Adrenal gland (tissue), 5 donors: ENCODE results near the gene A4GALT.

Experiments used
- POLR2A ChIP-seq, 2 donors: fragments of 450-650 bp; IDR thresholded peaks; one replicate each; pipeline ENCODE4 v1.6.1; 2017; ENCODE audit warnings: antibody characterized with exemption in 2 of 2, mild to moderate bottlenecking in 2 of 2, moderate library complexity in 1 of 2
- TF ChIP-seq, protein P1 (sequence below), 6 experiments: fragments of 450-650 bp in 4 of 6; fragments of 200-600 bp in 2 of 6; sonication (generic) in 1 of 6; IDR thresholded peaks; 1 replicate in 5 of 6; 2 replicates in 1 of 6; pipeline versions ENCODE4 v1.5.1 to v1.8.0; 2016 to 2021; ENCODE audit warnings: antibody characterized with exemption in 6 of 6, mild to moderate bottlenecking in 2 of 6, moderate library complexity in 1 of 6
- donor health status: DM: no; HTN: no; CAD: no.

GRCh38 chr22:42752230-42752746 lies 31.6 kb upstream of the A4GALT start:
- TF ChIP-seq POLR2A (IDR thresholded peaks at IDR 0.05): no peak
- TF ChIP-seq, protein P1, sequence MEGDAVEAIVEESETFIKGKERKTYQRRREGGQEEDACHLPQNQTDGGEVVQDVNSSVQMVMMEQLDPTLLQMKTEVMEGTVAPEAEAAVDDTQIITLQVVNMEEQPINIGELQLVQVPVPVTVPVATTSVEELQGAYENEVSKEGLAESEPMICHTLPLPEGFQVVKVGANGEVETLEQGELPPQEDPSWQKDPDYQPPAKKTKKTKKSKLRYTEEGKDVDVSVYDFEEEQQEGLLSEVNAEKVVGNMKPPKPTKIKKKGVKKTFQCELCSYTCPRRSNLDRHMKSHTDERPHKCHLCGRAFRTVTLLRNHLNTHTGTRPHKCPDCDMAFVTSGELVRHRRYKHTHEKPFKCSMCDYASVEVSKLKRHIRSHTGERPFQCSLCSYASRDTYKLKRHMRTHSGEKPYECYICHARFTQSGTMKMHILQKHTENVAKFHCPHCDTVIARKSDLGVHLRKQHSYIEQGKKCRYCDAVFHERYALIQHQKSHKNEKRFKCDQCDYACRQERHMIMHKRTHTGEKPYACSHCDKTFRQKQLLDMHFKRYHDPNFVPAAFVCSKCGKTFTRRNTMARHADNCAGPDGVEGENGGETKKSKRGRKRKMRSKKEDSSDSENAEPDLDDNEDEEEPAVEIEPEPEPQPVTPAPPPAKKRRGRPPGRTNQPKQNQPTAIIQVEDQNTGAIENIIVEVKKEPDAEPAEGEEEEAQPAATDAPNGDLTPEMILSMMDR (IDR thresholded peaks at IDR 0.05): no peak
